ENCODE results near the gene TDRKH.

TDRKH gene

DNA sequence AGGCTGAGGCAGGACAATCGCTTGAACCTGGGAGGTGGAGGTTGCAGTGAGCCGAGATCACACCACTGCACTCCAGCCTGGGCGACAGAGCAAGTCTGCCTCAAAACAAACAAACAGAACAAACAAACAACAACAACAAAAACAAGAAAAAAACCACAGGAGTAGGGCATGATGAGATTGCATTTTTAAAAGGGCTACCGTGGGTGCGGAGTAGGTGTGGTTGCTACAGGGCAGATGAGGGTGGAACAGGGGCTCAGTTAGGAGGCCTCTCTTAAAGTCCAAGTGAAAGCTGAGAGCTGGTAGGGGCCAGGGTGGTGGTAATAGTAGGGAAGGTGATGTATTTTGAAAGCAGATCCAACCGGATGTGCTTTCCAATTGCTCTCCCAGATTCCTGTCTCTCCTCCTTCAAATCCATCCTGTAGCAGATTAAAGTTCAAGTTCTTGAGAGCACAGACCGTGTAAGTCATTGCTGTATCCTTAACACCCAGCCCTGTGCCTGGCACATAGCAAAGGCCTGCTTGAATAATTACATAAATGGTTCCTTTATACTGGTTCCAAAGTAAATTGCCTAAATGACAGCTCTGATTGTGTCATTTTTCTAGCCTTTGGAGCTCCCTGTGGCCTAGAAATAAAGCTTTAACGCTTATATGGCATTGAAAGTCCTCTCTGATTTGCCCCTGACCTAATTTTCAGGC lies 19.1 kb upstream of the TDRKH start:
- TF ChIP-seq Cebpa-rat (IDR thresholded peaks at IDR 0.05), result no peak
- Histone ChIP-seq H3K4me3 (no peak overlapping the region), H3K27me3 (no peaks in the 10 kb centered on the region), H3K9me3 (replicated peaks in 1 of 11) (no peaks in the 10 kb centered on the region), H3K36me3 (no peaks in the 10 kb centered on the region), H3K27ac (no peak overlapping the region), H4K20me1 (peaks cover 0 to 12% (median 0%) of the 10 kb centered on the region in 11 experiments; a peak in 4 of 22 replicates), H3K4me1 (peaks cover 26 to 66% (median 51%) of the 10 kb centered on the region in 10 experiments), H3K9ac (no peak overlapping the region), H3K4me2 (peak overlapping the region in 5 of 11 experiments; percentile 1 to 51 (median 22); a peak in 5 of 22 replicates)

DNA sequence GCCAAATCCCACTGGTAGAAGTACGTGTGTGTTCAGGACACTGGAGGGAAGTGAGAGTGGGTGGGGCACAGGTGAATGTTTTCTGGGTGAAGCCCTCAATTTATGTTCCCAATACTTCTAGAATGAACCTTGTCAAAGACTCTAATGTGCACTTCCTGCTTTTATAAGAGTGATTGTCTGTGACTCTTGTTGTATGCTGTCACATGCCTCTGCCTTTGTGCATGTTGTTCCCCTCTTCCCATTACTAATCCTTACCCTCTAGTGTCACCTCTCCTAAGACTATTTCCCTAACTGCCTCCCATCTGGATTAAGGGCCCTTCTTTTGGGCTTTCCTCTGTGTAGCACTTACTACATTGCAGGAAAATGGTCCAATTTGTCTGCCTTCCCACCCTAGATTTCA lies 17.5 kb upstream of the TDRKH start:
- Histone ChIP-seq H3K9me3 (replicated peaks in 1 of 11) (no peaks in the 10 kb centered on the region), H3K4me2 (peak overlapping the region; percentile 1 to 99 (median 91); a peak in 21 of 22 replicates), H3K27ac (no peak overlapping the region), H3K9ac (no peak overlapping the region), H3K27me3 (no peaks in the 10 kb centered on the region; a peak in 1 of 22 replicates), H4K20me1 (peaks cover 0 to 20% (median 0%) of the 10 kb centered on the region in 11 experiments; a peak in 4 of 22 replicates), H3K4me1 (peaks cover 35 to 73% (median 65%) of the 10 kb centered on the region in 10 experiments), H3K36me3 (no peaks in the 10 kb centered on the region), H3K4me3 (no peak overlapping the region)
- no peak for TF ChIP-seq Cebpa-rat (IDR thresholded peaks at IDR 0.05)

DNA sequence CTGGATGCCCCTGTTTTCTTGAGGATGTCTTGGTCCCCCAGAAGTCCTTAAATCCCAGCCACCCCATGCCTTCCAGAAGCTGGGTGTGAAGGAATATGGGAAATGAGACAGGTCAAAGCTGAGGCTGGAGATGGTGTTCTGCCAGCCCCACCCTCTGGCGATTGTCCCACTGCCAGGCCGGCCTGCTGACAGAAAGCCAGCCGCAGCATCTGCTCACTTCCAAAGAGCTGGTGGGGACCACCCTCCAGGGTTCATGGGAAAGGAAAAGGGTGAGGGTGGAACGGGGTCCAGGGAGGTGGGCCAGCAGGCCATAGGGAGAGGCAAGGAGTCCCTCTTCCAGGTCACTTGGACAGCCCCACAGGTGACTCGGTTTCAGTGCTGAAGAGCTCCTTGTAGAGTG lies 16.8 kb upstream of the TDRKH start:
- Histone ChIP-seq H3K9ac (no peak overlapping the region), H3K36me3 (no peaks in the 10 kb centered on the region), H3K27ac (no peak overlapping the region), H3K4me3 (no peak overlapping the region), H3K4me1 (peaks cover 35 to 75% (median 70%) of the 10 kb centered on the region in 10 experiments), H3K27me3 (no peaks in the 10 kb centered on the region; a peak in 1 of 22 replicates), H3K4me2 (peak overlapping the region; percentile 1 to 99 (median 91); a peak in 21 of 22 replicates), H3K9me3 (replicated peaks in 1 of 11) (no peaks in the 10 kb centered on the region), H4K20me1 (peaks cover 0 to 22% (median 0%) of the 10 kb centered on the region in 11 experiments; a peak in 5 of 22 replicates)
- no peak for TF ChIP-seq Cebpa-rat (IDR thresholded peaks at IDR 0.05)

DNA sequence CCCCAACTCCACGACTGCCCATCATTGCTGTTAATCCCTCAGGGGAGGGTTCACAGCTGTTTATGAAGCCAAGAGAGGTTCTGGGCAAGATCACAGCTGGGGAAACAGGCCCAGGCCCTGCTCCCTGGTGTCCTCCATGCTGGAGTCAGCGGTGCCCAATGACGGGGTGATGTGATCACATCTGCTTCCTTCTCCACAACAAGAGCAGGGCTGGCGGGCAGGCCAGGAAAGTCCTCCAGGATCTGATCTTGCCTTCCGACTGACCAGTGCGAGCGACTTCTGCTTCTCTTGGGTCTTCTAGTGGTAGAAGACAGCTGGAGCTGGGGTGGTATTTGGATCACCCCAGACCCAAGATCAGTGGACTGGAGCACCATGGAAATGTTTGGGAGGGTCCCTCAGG lies 15.9 kb upstream of the TDRKH start:
- no peak overlapping the region for H3K4me3 ChIP-seq
- peak overlapping the region in 2 of 11 experiments; percentile 15 to 26; a peak in 1 of 22 replicates for H3K9ac ChIP-seq
- peak overlapping the region in 9 of 11 experiments; percentile 87 to 99 (median 93); a peak in 17 of 22 replicates for H3K4me2 ChIP-seq
- peaks cover 0 to under 1% (median 0%) of the 10 kb centered on the region in 11 experiments; a peak in 1 of 22 replicates for H3K27me3 ChIP-seq
- no peaks in the 10 kb centered on the region for H3K36me3 ChIP-seq
- peaks cover 0 to 32% (median 0%) of the 10 kb centered on the region in 11 experiments; a peak in 5 of 22 replicates for H4K20me1 ChIP-seq
- H3K9me3 ChIP-seq (replicated peaks in 1 of 11), result no peaks in the 10 kb centered on the region
- peaks cover 35 to 84% (median 79%) of the 10 kb centered on the region in 10 experiments for H3K4me1 ChIP-seq
- peak overlapping the region in 4 of 11 experiments; percentile 0 to 39 (median 16); a peak in 4 of 22 replicates for H3K27ac ChIP-seq
- TF ChIP-seq Cebpa-rat (IDR thresholded peaks at IDR 0.05), result no peak

DNA sequence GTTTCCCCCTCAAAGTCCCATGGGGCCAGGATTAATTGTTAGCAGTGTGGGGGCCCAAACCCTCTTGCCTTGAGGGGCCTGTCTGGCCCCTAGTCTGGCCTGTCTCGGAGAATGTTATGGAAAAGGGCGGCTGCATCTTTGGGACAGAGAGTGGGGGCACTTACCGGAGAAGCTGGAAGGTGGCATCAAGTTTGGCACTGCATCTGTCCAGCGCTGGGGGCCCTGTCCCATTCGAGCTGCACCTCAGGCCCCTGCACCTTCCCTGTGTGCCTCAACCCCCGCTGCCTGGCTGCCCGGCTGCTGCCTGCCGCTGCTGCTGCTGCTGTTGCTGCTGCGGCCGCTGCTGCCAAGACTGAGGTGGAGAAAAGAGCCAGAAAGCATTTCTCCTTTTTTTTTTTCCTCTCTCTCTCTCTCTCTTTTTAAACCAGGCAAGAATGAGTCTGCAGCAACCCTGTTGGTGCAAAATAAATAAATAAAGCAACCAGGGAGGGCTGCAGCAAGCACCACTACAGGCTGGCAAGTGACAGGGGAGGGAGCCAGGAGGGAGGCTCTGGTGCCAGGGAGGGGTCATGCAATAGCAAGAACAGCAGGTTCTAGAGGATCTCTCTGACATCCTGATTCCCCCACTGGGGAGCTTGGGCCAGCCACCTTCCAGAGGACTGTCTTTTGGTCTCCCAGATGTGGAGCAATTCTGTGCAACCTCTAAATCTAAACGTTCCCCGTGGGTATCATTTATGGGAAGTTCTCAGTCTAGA lies 14.9 kb upstream of the TDRKH start, which contains the start of gene LINGO4:
Gene LINGO4, minus strand, starts transcription at position 354 of the 755 bp plus-strand sequence. CDS start 2,715 bp downstream, outside the sequence.
- no peak for TF ChIP-seq Cebpa-rat (IDR thresholded peaks at IDR 0.05)
- H3K36me3 ChIP-seq, result no peaks in the 10 kb centered on the region
- peaks cover 0 to 9% (median 0%) of the 10 kb centered on the region in 11 experiments; a peak in 3 of 22 replicates for H3K27me3 ChIP-seq
- no peaks in the 10 kb centered on the region for H3K9me3 ChIP-seq (replicated peaks in 1 of 11)
- H4K20me1 ChIP-seq, result peaks cover 0 to 32% (median 0%) of the 10 kb centered on the region in 11 experiments; a peak in 5 of 22 replicates
- H3K27ac ChIP-seq, result peak within 1 kb of the TSS in 5 of 11 experiments; percentile 1 to 51 (median 31); a peak in 6 of 22 replicates
- peak within 1 kb of the TSS in 4 of 10 experiments; percentile 10 to 48 (median 26); a peak in 5 of 20 replicates for H3K4me3 ChIP-seq
- peak within 1 kb of the TSS; percentile 68 to 99 (median 91) for H3K4me2 ChIP-seq
- peak within 1 kb of the TSS in 8 of 11 experiments; percentile 1 to 61 (median 24); a peak in 12 of 22 replicates for H3K9ac ChIP-seq
- peaks cover 41 to 94% (median 87%) of the 10 kb centered on the region in 10 experiments for H3K4me1 ChIP-seq

DNA sequence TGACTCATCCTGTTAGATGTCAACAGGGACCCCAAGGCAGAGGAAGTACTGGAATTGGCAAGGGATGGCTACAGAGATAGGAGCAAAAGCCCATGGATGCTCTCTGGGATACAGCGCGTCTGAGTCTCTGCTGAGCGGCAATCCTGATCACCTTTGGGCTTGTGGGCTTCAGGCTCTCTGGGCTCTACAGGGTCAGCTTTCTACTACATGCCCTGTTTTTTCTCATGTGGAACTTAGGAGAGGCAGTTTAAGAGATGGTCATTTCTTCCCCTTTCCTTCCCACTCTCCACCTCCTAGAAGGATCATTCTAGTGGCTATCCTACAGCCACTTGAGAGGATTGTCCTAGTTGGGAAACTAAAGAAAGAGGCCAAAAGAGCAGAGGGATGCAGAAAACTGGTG lies 13.6 kb upstream of the TDRKH start:
- Histone ChIP-seq H3K9me3 (replicated peaks in 1 of 11) (no peaks in the 10 kb centered on the region), H4K20me1 (peaks cover 0 to 32% (median 0%) of the 10 kb centered on the region in 11 experiments; a peak in 5 of 22 replicates), H3K27ac (no peak overlapping the region), H3K27me3 (peaks cover 0 to 13% (median 0%) of the 10 kb centered on the region in 11 experiments; a peak in 3 of 22 replicates), H3K4me1 (peaks cover 47 to 96% (median 91%) of the 10 kb centered on the region in 10 experiments), H3K36me3 (no peaks in the 10 kb centered on the region), H3K4me2 (peak overlapping the region; percentile 68 to 99 (median 91)), H3K9ac (0 out of 22 replicates have a peak overlapping the region, but pooled peaks of 1 of the 11 experiments have one; percentile 46), H3K4me3 (no peak overlapping the region)
- TF ChIP-seq Cebpa-rat (IDR thresholded peaks at IDR 0.05), result no peak

DNA sequence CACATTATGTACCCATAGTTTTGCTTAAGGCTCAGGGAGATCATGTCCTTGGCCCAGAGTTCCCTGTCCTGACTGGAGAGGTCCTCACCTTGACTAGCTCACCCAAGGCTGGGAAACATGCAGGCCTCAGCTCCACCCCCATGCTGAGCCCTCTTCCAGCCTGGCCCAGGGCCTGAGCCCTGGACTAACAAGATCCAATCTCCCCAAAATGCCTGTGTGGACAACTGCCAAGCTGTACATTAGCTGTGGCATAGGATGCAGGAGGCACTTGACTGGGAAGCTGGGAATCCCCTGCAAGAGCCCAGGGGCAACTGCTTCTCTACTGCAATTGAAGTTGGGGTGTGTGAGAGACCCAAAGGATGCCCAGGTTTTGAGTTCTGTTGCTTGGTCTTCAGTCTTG lies 12.9 kb upstream of the TDRKH start:
- Histone ChIP-seq H3K27ac (no peak overlapping the region), H3K9me3 (replicated peaks in 1 of 11) (no peaks in the 10 kb centered on the region), H3K27me3 (peaks cover 0 to 13% (median 0%) of the 10 kb centered on the region in 11 experiments; a peak in 3 of 22 replicates), H3K36me3 (no peaks in the 10 kb centered on the region), H3K9ac (no peak overlapping the region), H3K4me1 (peaks cover 49 to 93% (median 88%) of the 10 kb centered on the region in 10 experiments), H3K4me3 (no peak overlapping the region), H3K4me2 (peak overlapping the region in 9 of 11 experiments; percentile 87 to 99 (median 93); a peak in 18 of 22 replicates), H4K20me1 (peaks cover 0 to 32% (median 0%) of the 10 kb centered on the region in 11 experiments; a peak in 5 of 22 replicates)
- no peak for TF ChIP-seq Cebpa-rat (IDR thresholded peaks at IDR 0.05)

DNA sequence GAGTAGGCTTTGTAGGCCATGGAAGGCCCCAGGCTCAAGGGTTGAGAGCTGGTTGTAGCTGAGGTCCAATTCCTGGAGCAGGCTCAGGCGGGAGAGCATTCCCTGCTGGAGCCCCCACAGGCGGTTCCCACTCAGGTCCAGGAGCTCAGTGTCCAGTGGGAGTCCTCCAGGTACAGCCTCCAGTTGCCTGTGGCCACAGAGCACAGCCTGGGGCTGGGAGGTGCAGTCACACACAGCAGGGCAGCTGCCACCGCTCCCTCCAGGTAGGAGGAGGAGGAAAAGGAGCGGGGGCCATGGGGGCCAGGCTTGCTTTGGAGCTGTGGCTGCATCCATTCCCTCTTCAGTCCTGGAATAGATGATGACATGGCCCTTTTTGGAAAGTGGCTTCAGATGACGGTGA lies 12.1 kb upstream of the TDRKH start:
- no peak overlapping the region for H3K4me3 ChIP-seq
- H4K20me1 ChIP-seq, result peaks cover 0 to 32% (median 0%) of the 10 kb centered on the region in 11 experiments; a peak in 5 of 22 replicates
- peaks cover 0 to 13% (median 0%) of the 10 kb centered on the region in 11 experiments; a peak in 3 of 22 replicates for H3K27me3 ChIP-seq
- peak overlapping the region in 9 of 11 experiments; percentile 87 to 99 (median 93); a peak in 14 of 22 replicates for H3K4me2 ChIP-seq
- TF ChIP-seq Cebpa-rat (IDR thresholded peaks at IDR 0.05), result no peak
- H3K27ac ChIP-seq, result no peak overlapping the region
- peaks cover 41 to 85% (median 80%) of the 10 kb centered on the region in 10 experiments for H3K4me1 ChIP-seq
- no peaks in the 10 kb centered on the region for H3K9me3 ChIP-seq (replicated peaks in 1 of 11)
- no peaks in the 10 kb centered on the region for H3K36me3 ChIP-seq
- H3K9ac ChIP-seq, result no peak overlapping the region

Measured in BLaER1 treated with 17β-estradiol and CSF1 and Interleukin-3, amounts not matched to agents 10 nM and 100 nM (cell line).